PFSK-1 (cell line): Measurements from ENCODE around the gene DLL3.

Experiments
- FOXP2 ChIP-seq: optimal IDR thresholded peaks from 2 replicates; pipeline ENCODE3; 2011; ENCODE audit warnings: borderline replicate concordance, control low read depth, inconsistent platforms; ENCODE audit not compliant: insufficient read depth; ENCODE audit errors: extremely low read length, extremely low read depth
- POLR2AphosphoS5 ChIP-seq: IDR thresholded peaks from 2 replicates; pipeline ENCODE4 v1.6.1; 2012; ENCODE audit warnings: low read depth, mild to moderate bottlenecking, control low read depth, low read length, moderate library complexity
- SIN3A ChIP-seq: IDR thresholded peaks from 2 replicates; pipeline ENCODE4 v1.6.1; 2012; ENCODE audit warnings: mild to moderate bottlenecking, low read length, moderate library complexity, borderline replicate concordance; ENCODE audit not compliant: insufficient read depth
- TAF1 ChIP-seq: IDR thresholded peaks from 2 replicates; pipeline ENCODE4 v1.6.1; 2012; ENCODE audit warnings: low read length, control low read depth, borderline replicate concordance; ENCODE audit not compliant: insufficient read depth
- TF ChIP-seq, protein P1 (sequence below), 2 experiments: IDR thresholded peaks; 2 replicates each; pipeline versions ENCODE4 v1.6.1 to v1.8.0; 2011 to 2012; ENCODE audit warnings: low read depth in 2 of 2, low read length in 2 of 2, control low read depth in 1 of 2, inconsistent platforms in 1 of 2, mild to moderate bottlenecking in 1 of 2, moderate library complexity in 1 of 2; ENCODE audit not compliant: insufficient read depth in 1 of 2

DNA sequence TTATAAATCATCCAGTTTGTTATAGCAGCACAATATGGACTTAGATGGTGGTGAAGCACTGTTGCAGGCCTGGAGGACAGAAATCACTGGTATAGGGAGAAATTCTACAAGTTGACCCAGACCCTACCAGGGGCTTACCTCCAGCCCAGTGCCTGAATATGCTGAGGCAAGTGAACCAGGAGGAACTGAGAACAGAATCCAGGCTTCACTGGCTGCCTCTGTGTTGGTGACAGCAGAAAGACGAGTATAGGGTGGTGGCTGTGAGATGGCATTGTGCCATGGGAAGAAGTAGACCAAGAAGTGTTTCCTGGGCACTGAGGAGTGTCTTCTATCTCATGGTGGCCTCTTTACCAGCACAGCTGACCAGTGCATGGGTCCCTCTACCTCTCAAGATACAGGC is 57.1 kb downstream of the DLL3 start:
- TF ChIP-seq TAF1 (no peak), SIN3A (no peak), POLR2AphosphoS5 (no peak), FOXP2 (no peak)
- TF ChIP-seq, protein P1, sequence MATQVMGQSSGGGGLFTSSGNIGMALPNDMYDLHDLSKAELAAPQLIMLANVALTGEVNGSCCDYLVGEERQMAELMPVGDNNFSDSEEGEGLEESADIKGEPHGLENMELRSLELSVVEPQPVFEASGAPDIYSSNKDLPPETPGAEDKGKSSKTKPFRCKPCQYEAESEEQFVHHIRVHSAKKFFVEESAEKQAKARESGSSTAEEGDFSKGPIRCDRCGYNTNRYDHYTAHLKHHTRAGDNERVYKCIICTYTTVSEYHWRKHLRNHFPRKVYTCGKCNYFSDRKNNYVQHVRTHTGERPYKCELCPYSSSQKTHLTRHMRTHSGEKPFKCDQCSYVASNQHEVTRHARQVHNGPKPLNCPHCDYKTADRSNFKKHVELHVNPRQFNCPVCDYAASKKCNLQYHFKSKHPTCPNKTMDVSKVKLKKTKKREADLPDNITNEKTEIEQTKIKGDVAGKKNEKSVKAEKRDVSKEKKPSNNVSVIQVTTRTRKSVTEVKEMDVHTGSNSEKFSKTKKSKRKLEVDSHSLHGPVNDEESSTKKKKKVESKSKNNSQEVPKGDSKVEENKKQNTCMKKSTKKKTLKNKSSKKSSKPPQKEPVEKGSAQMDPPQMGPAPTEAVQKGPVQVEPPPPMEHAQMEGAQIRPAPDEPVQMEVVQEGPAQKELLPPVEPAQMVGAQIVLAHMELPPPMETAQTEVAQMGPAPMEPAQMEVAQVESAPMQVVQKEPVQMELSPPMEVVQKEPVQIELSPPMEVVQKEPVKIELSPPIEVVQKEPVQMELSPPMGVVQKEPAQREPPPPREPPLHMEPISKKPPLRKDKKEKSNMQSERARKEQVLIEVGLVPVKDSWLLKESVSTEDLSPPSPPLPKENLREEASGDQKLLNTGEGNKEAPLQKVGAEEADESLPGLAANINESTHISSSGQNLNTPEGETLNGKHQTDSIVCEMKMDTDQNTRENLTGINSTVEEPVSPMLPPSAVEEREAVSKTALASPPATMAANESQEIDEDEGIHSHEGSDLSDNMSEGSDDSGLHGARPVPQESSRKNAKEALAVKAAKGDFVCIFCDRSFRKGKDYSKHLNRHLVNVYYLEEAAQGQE (IDR thresholded peaks at IDR 0.05; ENCODE audit: insufficient read depth in 1 of 2, low read depth in 2 of 2, low read length in 2 of 2), result no peak
